GM23338 (cell line): ENCODE results near the gene HYAL1.

Source experiments
- EZH2 ChIP-seq: fragments of 200-600 bp; sonication (generic); IDR thresholded peaks from one replicate; pipeline ENCODE4 v1.8.0; 2017; ENCODE audit warnings: antibody characterized with exemption, mild to moderate bottlenecking, low read depth; ENCODE audit not compliant: unreplicated experiment
- JUNB ChIP-seq: IDR thresholded peaks from one replicate; pipeline ENCODE4 v1.6.1; 2016; ENCODE audit warnings: antibody characterized with exemption; ENCODE audit not compliant: unreplicated experiment
- POLR2AphosphoS5 ChIP-seq: IDR thresholded peaks from 2 replicates; pipeline ENCODE4 v1.6.1; 2016; ENCODE audit warnings: antibody characterized with exemption, low read depth
- TF ChIP-seq, protein P1 (sequence below), 2 experiments: fragments of 200-600 bp in 1 of 2; sonication (generic) in 1 of 2; conservative IDR thresholded peaks; 2 replicates each; pipeline versions ENCODE4 v1.5.1 to v1.6.1; 2016 to 2017; ENCODE audit warnings: antibody characterized with exemption in 2 of 2, low read depth in 2 of 2, mild to moderate bottlenecking in 2 of 2, moderate library complexity in 1 of 2
- TF ChIP-seq, protein P2 (sequence below): IDR thresholded peaks from one replicate; pipeline ENCODE4 v1.6.1; 2018; ENCODE audit warnings: antibody characterized with exemption; ENCODE audit not compliant: unreplicated experiment

DNA sequence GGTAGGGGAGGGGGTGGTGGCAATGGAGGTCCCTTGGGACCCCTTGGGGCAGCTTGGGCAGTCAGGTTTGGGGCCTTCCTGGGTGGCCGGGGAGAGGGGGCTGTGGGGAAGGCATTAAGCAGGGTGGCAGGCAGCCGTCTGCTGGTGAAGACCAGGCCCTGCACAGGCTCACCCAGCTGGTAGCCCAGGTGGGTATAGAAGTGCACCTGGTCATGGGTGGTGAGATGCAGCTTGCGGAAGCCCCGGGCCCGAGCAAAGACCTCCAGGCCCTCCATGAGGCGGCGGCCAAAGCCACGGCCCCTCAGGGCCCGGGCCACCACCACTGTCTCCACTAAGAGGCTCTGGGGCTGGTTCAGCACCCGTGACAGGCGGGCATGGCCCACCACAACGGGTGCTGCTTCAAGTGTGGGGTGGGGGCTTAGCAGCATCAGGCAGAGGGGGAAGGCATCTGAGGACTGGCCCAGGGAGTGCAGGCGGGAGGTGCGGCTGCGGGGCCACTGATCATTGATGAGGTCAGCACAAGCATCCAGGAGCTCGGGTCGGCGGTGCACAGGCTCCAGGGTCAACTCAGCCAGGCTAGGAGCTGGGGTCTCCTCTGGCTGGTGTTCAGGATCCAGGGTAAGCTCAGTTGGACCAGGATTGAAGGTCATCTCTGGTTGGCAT, 6.5 kb downstream of the HYAL1 start:
- TF ChIP-seq POLR2AphosphoS5, result no peak
- TF ChIP-seq, protein P1, sequence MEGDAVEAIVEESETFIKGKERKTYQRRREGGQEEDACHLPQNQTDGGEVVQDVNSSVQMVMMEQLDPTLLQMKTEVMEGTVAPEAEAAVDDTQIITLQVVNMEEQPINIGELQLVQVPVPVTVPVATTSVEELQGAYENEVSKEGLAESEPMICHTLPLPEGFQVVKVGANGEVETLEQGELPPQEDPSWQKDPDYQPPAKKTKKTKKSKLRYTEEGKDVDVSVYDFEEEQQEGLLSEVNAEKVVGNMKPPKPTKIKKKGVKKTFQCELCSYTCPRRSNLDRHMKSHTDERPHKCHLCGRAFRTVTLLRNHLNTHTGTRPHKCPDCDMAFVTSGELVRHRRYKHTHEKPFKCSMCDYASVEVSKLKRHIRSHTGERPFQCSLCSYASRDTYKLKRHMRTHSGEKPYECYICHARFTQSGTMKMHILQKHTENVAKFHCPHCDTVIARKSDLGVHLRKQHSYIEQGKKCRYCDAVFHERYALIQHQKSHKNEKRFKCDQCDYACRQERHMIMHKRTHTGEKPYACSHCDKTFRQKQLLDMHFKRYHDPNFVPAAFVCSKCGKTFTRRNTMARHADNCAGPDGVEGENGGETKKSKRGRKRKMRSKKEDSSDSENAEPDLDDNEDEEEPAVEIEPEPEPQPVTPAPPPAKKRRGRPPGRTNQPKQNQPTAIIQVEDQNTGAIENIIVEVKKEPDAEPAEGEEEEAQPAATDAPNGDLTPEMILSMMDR (conservative IDR thresholded peaks at IDR 0.05; ENCODE audit: low read depth in 2 of 2), result no peak
- TF ChIP-seq, protein P2, sequence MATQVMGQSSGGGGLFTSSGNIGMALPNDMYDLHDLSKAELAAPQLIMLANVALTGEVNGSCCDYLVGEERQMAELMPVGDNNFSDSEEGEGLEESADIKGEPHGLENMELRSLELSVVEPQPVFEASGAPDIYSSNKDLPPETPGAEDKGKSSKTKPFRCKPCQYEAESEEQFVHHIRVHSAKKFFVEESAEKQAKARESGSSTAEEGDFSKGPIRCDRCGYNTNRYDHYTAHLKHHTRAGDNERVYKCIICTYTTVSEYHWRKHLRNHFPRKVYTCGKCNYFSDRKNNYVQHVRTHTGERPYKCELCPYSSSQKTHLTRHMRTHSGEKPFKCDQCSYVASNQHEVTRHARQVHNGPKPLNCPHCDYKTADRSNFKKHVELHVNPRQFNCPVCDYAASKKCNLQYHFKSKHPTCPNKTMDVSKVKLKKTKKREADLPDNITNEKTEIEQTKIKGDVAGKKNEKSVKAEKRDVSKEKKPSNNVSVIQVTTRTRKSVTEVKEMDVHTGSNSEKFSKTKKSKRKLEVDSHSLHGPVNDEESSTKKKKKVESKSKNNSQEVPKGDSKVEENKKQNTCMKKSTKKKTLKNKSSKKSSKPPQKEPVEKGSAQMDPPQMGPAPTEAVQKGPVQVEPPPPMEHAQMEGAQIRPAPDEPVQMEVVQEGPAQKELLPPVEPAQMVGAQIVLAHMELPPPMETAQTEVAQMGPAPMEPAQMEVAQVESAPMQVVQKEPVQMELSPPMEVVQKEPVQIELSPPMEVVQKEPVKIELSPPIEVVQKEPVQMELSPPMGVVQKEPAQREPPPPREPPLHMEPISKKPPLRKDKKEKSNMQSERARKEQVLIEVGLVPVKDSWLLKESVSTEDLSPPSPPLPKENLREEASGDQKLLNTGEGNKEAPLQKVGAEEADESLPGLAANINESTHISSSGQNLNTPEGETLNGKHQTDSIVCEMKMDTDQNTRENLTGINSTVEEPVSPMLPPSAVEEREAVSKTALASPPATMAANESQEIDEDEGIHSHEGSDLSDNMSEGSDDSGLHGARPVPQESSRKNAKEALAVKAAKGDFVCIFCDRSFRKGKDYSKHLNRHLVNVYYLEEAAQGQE, result no peak
- TF ChIP-seq EZH2, result no peak
- TF ChIP-seq JUNB, result no peak
